ENCODE results near the gene KRT7.

Gene KRT7

GRCh38 chr12:52258335-52258901, 25.4 kb downstream of the KRT7 start:
- no peaks in the 10 kb centered on the region for H3K9me3 ChIP-seq (ENCODE audit: low read depth, low read length)
- DNase-seq (ENCODE audit: low read depth, low spot score), result no peak
- TF ChIP-seq EZH2 (IDR thresholded peaks at IDR 0.05), result no peak
- no peak for TF ChIP-seq FOXP2 (optimal IDR thresholded peaks at IDR 0.05; ENCODE audit: control extremely low read depth, extremely low read length, insufficient read depth)
- no peak for TF ChIP-seq POLR2AphosphoS5 (IDR thresholded peaks at IDR 0.05; ENCODE audit: borderline replicate concordance, low read depth, low read length)
- no peak overlapping the region for H3K4me3 ChIP-seq
- no peaks in the 10 kb centered on the region for H3K36me3 ChIP-seq (ENCODE audit: insufficient read depth, low read length)
- no peak overlapping the region for H3K9ac ChIP-seq (ENCODE audit: insufficient read length)
- no peak overlapping the region for H3K27ac ChIP-seq

- Histone ChIP-seq H3K4me3 (no peak overlapping the region), H3K9me3 (ENCODE audit: low read depth, low read length) (no peaks in the 10 kb centered on the region), H3K36me3 (ENCODE audit: insufficient read depth, low read length) (no peaks in the 10 kb centered on the region), H3K9ac (ENCODE audit: insufficient read length) (no peak overlapping the region), H3K27ac (no peak overlapping the region)
- TF ChIP-seq FOXP2 (optimal IDR thresholded peaks at IDR 0.05; ENCODE audit: control extremely low read depth, extremely low read length, insufficient read depth) (no peak), EZH2 (IDR thresholded peaks at IDR 0.05) (no peak), POLR2AphosphoS5 (IDR thresholded peaks at IDR 0.05; ENCODE audit: borderline replicate concordance, low read depth, low read length) (no peak)
- DNase-seq (ENCODE audit: low read depth, low spot score), result no peak
Observed at GRCh38 chr12:52259657-52260243, 26.7 kb downstream of the KRT7 start.

GRCh38 chr12:52260361-52261207, 27.5 kb downstream of the KRT7 start:
- H3K27ac ChIP-seq, result no peak overlapping the region
- no peaks in the 10 kb centered on the region for H3K36me3 ChIP-seq (ENCODE audit: insufficient read depth, low read length)
- no peak for DNase-seq (ENCODE audit: low read depth, low spot score)
- no peak overlapping the region for H3K9ac ChIP-seq (ENCODE audit: insufficient read length)
- H3K4me3 ChIP-seq, result no peak overlapping the region
- no peaks in the 10 kb centered on the region for H3K9me3 ChIP-seq (ENCODE audit: low read depth, low read length)
- no peak for TF ChIP-seq POLR2AphosphoS5 (IDR thresholded peaks at IDR 0.05; ENCODE audit: borderline replicate concordance, low read depth, low read length)
- TF ChIP-seq FOXP2 (optimal IDR thresholded peaks at IDR 0.05; ENCODE audit: control extremely low read depth, extremely low read length, insufficient read depth), result no peak
- no peak for TF ChIP-seq EZH2 (IDR thresholded peaks at IDR 0.05)

GRCh38 chr12:52261208-52261484, 28.1 kb downstream of the KRT7 start:
- DNase-seq (ENCODE audit: low read depth, low spot score), result no peak
- H3K4me3 ChIP-seq, result no peak overlapping the region
- no peak overlapping the region for H3K27ac ChIP-seq
- TF ChIP-seq POLR2AphosphoS5 (IDR thresholded peaks at IDR 0.05; ENCODE audit: borderline replicate concordance, low read depth, low read length) (no peak), EZH2 (IDR thresholded peaks at IDR 0.05) (no peak), FOXP2 (optimal IDR thresholded peaks at IDR 0.05; ENCODE audit: control extremely low read depth, extremely low read length, insufficient read depth) (no peak)
- no peak overlapping the region for H3K9ac ChIP-seq (ENCODE audit: insufficient read length)
- no peaks in the 10 kb centered on the region for H3K36me3 ChIP-seq (ENCODE audit: insufficient read depth, low read length)
- no peaks in the 10 kb centered on the region for H3K9me3 ChIP-seq (ENCODE audit: low read depth, low read length)

- Histone ChIP-seq H3K4me3 (no peak overlapping the region), H3K36me3 (ENCODE audit: insufficient read depth, low read length) (no peaks in the 10 kb centered on the region), H3K9ac (ENCODE audit: insufficient read length) (no peak overlapping the region), H3K9me3 (ENCODE audit: low read depth, low read length) (no peaks in the 10 kb centered on the region), H3K27ac (no peak overlapping the region)
- TF ChIP-seq FOXP2 (optimal IDR thresholded peaks at IDR 0.05; ENCODE audit: control extremely low read depth, extremely low read length, insufficient read depth) (no peak), POLR2AphosphoS5 (IDR thresholded peaks at IDR 0.05; ENCODE audit: borderline replicate concordance, low read depth, low read length) (no peak), EZH2 (IDR thresholded peaks at IDR 0.05) (no peak)
- DNase-seq (ENCODE audit: low read depth, low spot score), result no peak
Observed at GRCh38 chr12:52262286-52262685, 29.2 kb downstream of the KRT7 start.

GRCh38 chr12:52263761-52264434, 30.9 kb downstream of the KRT7 start:
- no peak overlapping the region for H3K4me3 ChIP-seq
- H3K36me3 ChIP-seq (ENCODE audit: insufficient read depth, low read length), result no peaks in the 10 kb centered on the region
- TF ChIP-seq POLR2AphosphoS5 (IDR thresholded peaks at IDR 0.05; ENCODE audit: borderline replicate concordance, low read depth, low read length) (no peak), EZH2 (IDR thresholded peaks at IDR 0.05) (no peak), FOXP2 (optimal IDR thresholded peaks at IDR 0.05; ENCODE audit: control extremely low read depth, extremely low read length, insufficient read depth) (no peak)
- no peak for DNase-seq (ENCODE audit: low read depth, low spot score)
- no peak overlapping the region for H3K27ac ChIP-seq
- H3K9ac ChIP-seq (ENCODE audit: insufficient read length), result no peak overlapping the region
- H3K9me3 ChIP-seq (ENCODE audit: low read depth, low read length), result no peaks in the 10 kb centered on the region

- no peak overlapping the region for H3K9ac ChIP-seq (ENCODE audit: insufficient read length)
- H3K9me3 ChIP-seq (ENCODE audit: low read depth, low read length), result no peaks in the 10 kb centered on the region
- H3K36me3 ChIP-seq (ENCODE audit: insufficient read depth, low read length), result no peaks in the 10 kb centered on the region
- TF ChIP-seq EZH2 (IDR thresholded peaks at IDR 0.05), result no peak
- no peak overlapping the region for H3K27ac ChIP-seq
- DNase-seq (ENCODE audit: low read depth, low spot score), result no peak
- H3K4me3 ChIP-seq, result no peak overlapping the region
Observed at GRCh38 chr12:52264435-52264825, 31.4 kb downstream of the KRT7 start.

GRCh38 chr12:52266514-52266913, 33.5 kb downstream of the KRT7 start:
- TF ChIP-seq FOXP2 (optimal IDR thresholded peaks at IDR 0.05; ENCODE audit: control extremely low read depth, extremely low read length, insufficient read depth) (no peak), EZH2 (IDR thresholded peaks at IDR 0.05) (no peak), POLR2AphosphoS5 (IDR thresholded peaks at IDR 0.05; ENCODE audit: borderline replicate concordance, low read depth, low read length) (no peak)
- Histone ChIP-seq H3K9ac (ENCODE audit: insufficient read length) (no peak overlapping the region), H3K9me3 (ENCODE audit: low read depth, low read length) (no peaks in the 10 kb centered on the region), H3K27ac (no peak overlapping the region), H3K36me3 (ENCODE audit: insufficient read depth, low read length) (no peaks in the 10 kb centered on the region), H3K4me3 (no peak overlapping the region)
- DNase-seq (ENCODE audit: low read depth, low spot score), result no peak
